GM12875 (cell line): ENCODE results near the gene CCNI.
A peak's percentile ranks its signal among the peaks of the same experiment; 100 is the strongest.

Experiments
- H3K4me3 ChIP-seq: one replicate; pipeline ENCODE4 v1.5.1; 2011; ENCODE audit warnings: low read depth, low read length, control low read depth
- TF ChIP-seq, protein P1 (sequence below): IDR thresholded peaks from 2 replicates; pipeline ENCODE4 v1.5.1; 2011; ENCODE audit warnings: low read depth, mild to moderate bottlenecking, control low read depth, inconsistent platforms, low read length, moderate library complexity, borderline replicate concordance; ENCODE audit not compliant: insufficient read depth

The CCNI gene

DNA sequence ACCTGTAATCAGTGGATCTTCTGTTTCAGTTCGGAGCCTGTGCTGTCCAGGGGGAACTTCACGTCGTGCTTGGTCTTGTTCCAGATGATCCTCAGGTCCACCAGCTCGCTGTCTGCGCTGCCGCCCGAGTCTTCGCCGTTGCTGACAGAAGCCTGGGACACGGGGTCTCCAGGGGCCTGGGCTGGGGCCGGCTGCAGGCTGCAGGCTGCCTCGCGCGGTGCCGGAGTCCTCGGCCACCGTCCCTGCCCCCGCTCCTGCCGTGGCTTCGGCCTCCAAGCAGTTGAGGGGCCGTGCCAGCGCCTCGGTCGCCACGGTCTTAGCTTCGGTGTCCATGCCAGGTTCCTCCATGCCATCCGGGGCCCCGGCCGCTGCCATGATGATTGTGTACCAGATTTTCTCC, 37.3 kb upstream of the CCNI start:
- TF ChIP-seq, protein P1, sequence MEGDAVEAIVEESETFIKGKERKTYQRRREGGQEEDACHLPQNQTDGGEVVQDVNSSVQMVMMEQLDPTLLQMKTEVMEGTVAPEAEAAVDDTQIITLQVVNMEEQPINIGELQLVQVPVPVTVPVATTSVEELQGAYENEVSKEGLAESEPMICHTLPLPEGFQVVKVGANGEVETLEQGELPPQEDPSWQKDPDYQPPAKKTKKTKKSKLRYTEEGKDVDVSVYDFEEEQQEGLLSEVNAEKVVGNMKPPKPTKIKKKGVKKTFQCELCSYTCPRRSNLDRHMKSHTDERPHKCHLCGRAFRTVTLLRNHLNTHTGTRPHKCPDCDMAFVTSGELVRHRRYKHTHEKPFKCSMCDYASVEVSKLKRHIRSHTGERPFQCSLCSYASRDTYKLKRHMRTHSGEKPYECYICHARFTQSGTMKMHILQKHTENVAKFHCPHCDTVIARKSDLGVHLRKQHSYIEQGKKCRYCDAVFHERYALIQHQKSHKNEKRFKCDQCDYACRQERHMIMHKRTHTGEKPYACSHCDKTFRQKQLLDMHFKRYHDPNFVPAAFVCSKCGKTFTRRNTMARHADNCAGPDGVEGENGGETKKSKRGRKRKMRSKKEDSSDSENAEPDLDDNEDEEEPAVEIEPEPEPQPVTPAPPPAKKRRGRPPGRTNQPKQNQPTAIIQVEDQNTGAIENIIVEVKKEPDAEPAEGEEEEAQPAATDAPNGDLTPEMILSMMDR = no peak
- H3K4me3 ChIP-seq = no peak overlapping the region

DNA sequence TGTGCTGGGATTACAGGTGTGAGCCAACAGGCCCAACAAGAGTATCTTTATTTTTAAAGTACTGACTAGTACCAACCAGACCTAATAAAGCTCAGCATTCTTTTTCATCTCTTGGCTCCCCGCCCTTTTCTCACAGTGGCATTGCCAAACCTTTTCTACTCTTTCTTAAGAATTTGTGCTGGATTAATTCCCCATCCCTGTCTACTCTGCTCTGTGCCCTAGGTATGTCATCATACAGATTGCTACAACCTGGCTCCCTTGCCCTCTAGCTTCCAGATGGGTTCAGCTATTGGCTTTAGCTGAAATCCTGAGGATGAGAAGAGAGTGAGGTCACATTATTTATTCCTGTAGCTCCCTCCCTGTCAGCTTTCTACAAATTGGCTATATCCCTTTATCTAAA, 34.9 kb upstream of the CCNI start:
- TF ChIP-seq, protein P1 = no peak
- H3K4me3 ChIP-seq = no peak overlapping the region

DNA sequence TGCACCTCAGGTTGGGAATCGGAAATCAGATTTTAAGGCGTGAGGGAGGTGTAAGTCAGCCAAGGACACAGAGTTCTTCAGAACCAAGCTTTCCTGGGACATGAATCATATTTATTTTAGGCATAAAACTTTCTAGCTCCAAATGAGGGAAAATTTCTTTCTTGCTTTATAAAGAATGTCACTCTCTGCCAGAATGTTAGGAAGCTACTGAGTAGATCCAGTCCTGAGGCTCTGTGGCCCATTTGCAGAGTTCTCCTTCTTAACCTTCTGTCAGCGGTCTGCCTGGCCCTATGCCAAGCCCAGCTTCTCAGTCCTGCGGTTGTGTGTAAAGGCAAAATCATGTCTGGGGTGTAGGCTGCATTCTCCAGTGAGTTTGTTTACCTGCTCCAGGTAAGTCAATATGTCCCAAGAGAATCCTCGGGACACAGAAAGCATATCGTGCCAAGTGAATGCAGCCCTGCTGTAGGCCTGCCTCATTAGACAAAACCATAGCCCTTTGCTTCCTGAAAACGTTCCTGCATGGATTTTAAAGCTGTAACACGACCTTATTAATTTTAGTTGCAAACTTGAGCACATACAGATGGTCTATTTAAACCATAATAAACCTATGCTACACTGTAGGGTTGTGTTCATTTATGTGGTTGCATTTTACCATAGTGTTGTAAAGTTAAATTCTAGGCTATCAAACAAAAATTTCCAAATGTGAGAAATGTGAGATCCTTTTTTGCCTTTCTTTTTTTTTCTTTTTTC, 29.2 kb upstream of the CCNI start:
- H3K4me3 ChIP-seq = no peak overlapping the region

DNA sequence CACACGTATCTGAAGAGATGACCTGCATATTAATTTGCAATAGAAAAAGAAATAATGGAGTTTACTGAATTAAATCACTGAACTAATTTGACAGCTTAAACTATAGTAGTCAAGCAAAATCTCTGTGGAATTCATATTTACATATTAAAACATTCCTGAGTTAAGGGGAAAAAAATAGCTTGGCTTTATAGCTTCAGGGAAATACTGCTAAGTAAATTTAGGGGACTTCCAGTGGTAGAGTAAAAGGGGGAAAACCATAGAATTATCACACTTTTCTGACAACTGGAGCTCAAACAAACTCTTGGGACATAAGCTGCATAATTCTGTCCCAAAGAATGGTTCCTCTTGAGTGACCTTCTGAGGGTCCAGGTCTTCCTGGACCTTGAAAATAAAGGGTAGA, 28.6 kb upstream of the CCNI start:
- TF ChIP-seq, protein P1 = no peak
- no peak overlapping the region for H3K4me3 ChIP-seq

More for the DNA sequence above, 29.2 kb upstream of the CCNI start:
- TF ChIP-seq, protein P1 = no peak

DNA sequence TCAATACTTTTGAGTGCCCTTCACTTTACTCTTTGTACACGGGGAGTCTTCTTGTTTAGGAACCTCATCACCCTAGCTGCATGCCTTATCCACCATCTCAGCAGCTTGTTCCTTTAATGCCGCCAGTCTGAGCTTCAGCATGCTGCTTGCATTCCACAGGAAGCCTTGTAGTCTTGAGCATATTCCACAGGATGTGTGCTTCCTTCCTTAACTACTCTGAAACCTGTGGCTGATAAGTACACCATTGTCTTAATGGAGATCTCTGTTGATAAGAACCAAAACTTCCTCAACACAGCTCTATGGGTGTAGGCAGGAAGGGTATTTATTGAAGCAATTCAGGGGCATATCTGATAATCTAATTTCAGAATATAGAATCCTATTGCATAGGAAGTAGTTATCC, 24.4 kb upstream of the CCNI start:
- no peak overlapping the region for H3K4me3 ChIP-seq
- TF ChIP-seq, protein P1 = no peak

DNA sequence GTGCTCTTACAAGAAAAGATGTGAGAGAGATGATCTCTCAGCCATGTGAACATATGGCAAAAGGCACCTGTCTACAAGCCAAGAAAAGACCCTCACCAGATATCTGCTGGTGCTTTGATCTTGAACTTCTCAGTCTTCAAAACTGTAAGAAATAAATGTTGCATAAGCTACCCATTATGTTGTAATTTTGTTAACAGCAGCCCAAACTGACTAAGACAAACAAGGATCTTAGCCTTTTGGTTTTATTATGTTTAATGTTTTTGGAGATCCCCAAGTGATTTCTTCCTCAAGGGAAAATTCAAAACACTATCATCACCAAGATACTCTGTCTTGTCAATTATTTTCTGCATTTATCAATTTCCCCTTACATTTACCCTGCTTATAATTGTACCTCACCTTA, 21.8 kb upstream of the CCNI start:
- TF ChIP-seq, protein P1 = no peak
- H3K4me3 ChIP-seq = no peak overlapping the region

DNA sequence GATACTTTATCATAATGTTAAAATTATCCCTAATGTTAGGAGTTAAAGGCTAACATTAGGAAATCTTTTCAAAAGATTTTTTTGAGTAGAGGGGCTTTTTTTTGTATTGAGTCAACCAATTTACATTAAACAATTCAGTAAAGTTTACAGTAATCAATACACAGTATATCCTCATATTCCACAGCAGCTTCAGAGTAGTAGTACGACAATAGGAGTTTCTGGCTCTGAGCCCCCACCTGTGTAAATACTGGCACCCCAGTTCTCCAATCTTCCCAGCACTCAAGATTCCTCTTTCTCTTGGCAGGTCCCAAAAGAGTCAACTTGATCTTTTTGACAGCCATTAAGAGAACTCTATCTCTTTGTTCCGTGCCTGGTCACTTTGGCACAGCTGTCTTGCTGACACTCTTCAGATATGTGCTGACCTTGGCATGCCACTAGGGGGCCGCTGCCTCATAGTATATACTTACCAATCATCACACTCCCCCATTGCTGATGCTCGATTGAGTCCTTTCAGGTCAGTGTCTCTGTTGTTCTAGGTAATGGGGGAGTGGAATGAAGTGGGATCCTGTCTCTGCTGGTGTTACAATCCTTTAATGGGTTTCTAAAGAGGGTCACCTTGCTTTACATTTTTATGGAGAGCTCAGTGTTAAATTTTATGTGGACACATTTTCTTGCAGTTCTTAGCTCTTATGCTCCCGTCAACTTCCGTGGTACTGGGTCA, 19.5 kb upstream of the CCNI start:
- TF ChIP-seq, protein P1 = peak; percentile 88
- no peak overlapping the region for H3K4me3 ChIP-seq
